Calu3 (cell line): Measurements from ENCODE around the gene KLHDC4. TPM values are rescaled to one million over a fixed set of nuclear protein-coding genes. Genes with fewer than 3 reads are reported as not detected.

ENCODE experiments used
- BruUV-seq: library from RNA; stranded (reverse); fragments of 400-500 nt; replicated peaks from 2 replicates; lab custom pipeline; 2021; lab: Mats Ljungman, UMichigan
- CTCF ChIA-PET: fragments of 300-600 bp; sonication (Branson Sonifier 250); formaldehyde crosslinking; loops from one replicate; lab custom pipeline; 2022; ENCODE audit warnings: antibody characterized with exemption; lab: Charles Lee
- DNase-seq: peaks from one replicate; pipeline ENCODE4 v3.0.0; 2022
- H3K27ac Mint-ChIP-seq: one replicate; pipeline ENCODE4 v1.8.0; 2022; ENCODE audit warnings: mixed read lengths; ENCODE audit not compliant: unreplicated experiment
- H3K27me3 Mint-ChIP-seq: one replicate; pipeline ENCODE4 v1.8.0; 2022; ENCODE audit warnings: mixed read lengths; ENCODE audit not compliant: unreplicated experiment
- H3K36me3 Mint-ChIP-seq: one replicate; pipeline ENCODE4 v1.8.0; 2022; ENCODE audit warnings: mild to moderate bottlenecking, moderate library complexity, mixed read lengths; ENCODE audit not compliant: insufficient read depth, unreplicated experiment
- H3K4me1 Mint-ChIP-seq: one replicate; pipeline ENCODE4 v1.8.0; 2022; ENCODE audit warnings: mild to moderate bottlenecking, low read depth, mixed read lengths; ENCODE audit not compliant: unreplicated experiment
- H3K4me3 Mint-ChIP-seq: one replicate; pipeline ENCODE4 v1.8.0; 2022; ENCODE audit warnings: mild to moderate bottlenecking, low read depth, moderate library complexity, mixed read lengths; ENCODE audit not compliant: unreplicated experiment
- H3K9me3 Mint-ChIP-seq: one replicate; pipeline ENCODE4 v1.8.0; 2022; ENCODE audit warnings: low read depth, mixed read lengths; ENCODE audit not compliant: unreplicated experiment
- CTCF ChIP-seq: fragments of 200-600 bp; IDR thresholded peaks from one replicate; pipeline ENCODE4 v1.8.0; 2022; ENCODE audit warnings: antibody characterized with exemption; ENCODE audit not compliant: unreplicated experiment
- intact Hi-C: fragments of 100-400 bp; cut with micrococcal nuclease; formaldehyde crosslinking; loops from one replicate; pipeline ENCODE4 v1.10.0; 2022; ENCODE audit not compliant: unreplicated experiment
- total RNA-seq: library from RNA; stranded (reverse); gene quantifications from 2 replicates; pipeline ENCODE4 v1.2.3, GENCODE V29; 2022

KLHDC4 gene
- total RNA-seq, 1 experiment from 2014 or later = 106 TPM

- intact Hi-C loops = no loop called here
- H3K36me3 Mint-ChIP-seq = peaks cover 72% of the 10 kb centered on the region
- CTCF ChIA-PET = no interaction called here
- H3K27ac Mint-ChIP-seq = no peak overlapping the region
- BruUV-seq = no TSS peak
- H3K9me3 Mint-ChIP-seq = no peaks in the 10 kb centered on the region
- no peak for TF ChIP-seq CTCF
- no peaks in the 10 kb centered on the region for H3K27me3 Mint-ChIP-seq
- H3K4me3 Mint-ChIP-seq = no peak overlapping the region
- H3K4me1 Mint-ChIP-seq = no peaks in the 10 kb centered on the region
- DNase-seq = no peak
Observed at GRCh38 chr16:87757841-87758426, 7.9 kb downstream of the KLHDC4 start.

- Mint-ChIP-seq H3K27me3 (no peaks in the 10 kb centered on the region), H3K4me3 (no peak overlapping the region), H3K27ac (no peak overlapping the region), H3K4me1 (no peaks in the 10 kb centered on the region), H3K36me3 (peaks cover 79% of the 10 kb centered on the region), H3K9me3 (no peaks in the 10 kb centered on the region)
- CTCF ChIA-PET = no interaction called here
- TF ChIP-seq CTCF = no peak
- intact Hi-C loops = no loop called here
- no TSS peak for BruUV-seq
- DNase-seq = no peak
Observed at GRCh38 chr16:87754535-87754934, 11.3 kb downstream of the KLHDC4 start.

- BruUV-seq = no TSS peak
- Mint-ChIP-seq H3K36me3 (peaks cover 43% of the 10 kb centered on the region), H3K4me1 (no peaks in the 10 kb centered on the region), H3K27ac (no peak overlapping the region), H3K27me3 (no peaks in the 10 kb centered on the region), H3K9me3 (no peaks in the 10 kb centered on the region), H3K4me3 (no peak overlapping the region)
- TF ChIP-seq CTCF = no peak
- no peak for DNase-seq
- CTCF ChIA-PET = no interaction called here
- intact Hi-C loops = no loop called here
Observed at GRCh38 chr16:87747626-87748414, 18.0 kb downstream of the KLHDC4 start.

- CTCF ChIA-PET = no interaction called here
- Mint-ChIP-seq H3K4me1 (no peaks in the 10 kb centered on the region), H3K36me3 (peaks cover 43% of the 10 kb centered on the region), H3K27ac (no peak overlapping the region), H3K4me3 (no peak overlapping the region), H3K9me3 (no peaks in the 10 kb centered on the region), H3K27me3 (no peaks in the 10 kb centered on the region)
- no peak for TF ChIP-seq CTCF
- intact Hi-C loops = no loop called here
- no TSS peak for BruUV-seq
- no peak for DNase-seq
Observed at GRCh38 chr16:87746178-87746577, 19.6 kb downstream of the KLHDC4 start.
